Nucleus accumbens (tissue), 56 donors: ENCODE measurements around the gene OR2F2.

ENCODE experiments used
- DNase-seq, 56 donors: peaks; one replicate each; lab custom pipeline; 2025; lab: John Stamatoyannopoulos, UW

OR2F2 gene

GRCh38 chr7:143974459-143974858 is 39.4 kb downstream of the OR2F2 start:
- no peak for DNase-seq

- DNase-seq: no peak
Measured at GRCh38 chr7:143975617-143976016, 40.6 kb downstream of the OR2F2 start.

GRCh38 chr7:143978585-143978984 is 43.6 kb downstream of the OR2F2 start:
- DNase-seq: no peak

- no peak for DNase-seq
Measured at GRCh38 chr7:143979359-143979758, 44.3 kb downstream of the OR2F2 start.

GRCh38 chr7:143979998-143980397 is 45.0 kb downstream of the OR2F2 start:
- no peak for DNase-seq

GRCh38 chr7:143980746-143981510 is 45.9 kb downstream of the OR2F2 start:
- no peak for DNase-seq

- DNase-seq: no peak
Measured at GRCh38 chr7:143983960-143984359, 48.9 kb downstream of the OR2F2 start.
